Activated CD4-positive, alpha-beta T cell treated with anti-CD3 and anti-CD28 coated beads, Interleukin-2, amount 10 ng/mL, durations not matched to agents 24 days and 14 days (primary cell): ENCODE measurements around the gene SNX15. TPM values are rescaled to one million over a fixed set of nuclear protein-coding genes. Genes with fewer than 3 reads are reported as not detected.

Source experiments
- DNase-seq: peaks from one replicate; pipeline ENCODE4 v3.0.0; 2022
- H3K27ac Mint-ChIP-seq: one replicate; pipeline ENCODE4 v1.8.0; 2022; ENCODE audit warnings: mild to moderate bottlenecking, mixed read lengths
- H3K27me3 Mint-ChIP-seq: one replicate; pipeline ENCODE4 v1.8.0; 2022; ENCODE audit warnings: mixed read lengths
- H3K36me3 Mint-ChIP-seq: one replicate; pipeline ENCODE4 v1.8.0; 2022; ENCODE audit warnings: low read depth, mild to moderate bottlenecking, mixed read lengths
- H3K4me1 Mint-ChIP-seq: one replicate; pipeline ENCODE4 v1.8.0; 2021; ENCODE audit warnings: mixed read lengths
- H3K4me3 Mint-ChIP-seq: one replicate; pipeline ENCODE4 v1.8.0; 2022; ENCODE audit warnings: mild to moderate bottlenecking, moderate library complexity, mixed read lengths
- H3K9me3 Mint-ChIP-seq: one replicate; pipeline ENCODE4 v1.8.0; 2021; ENCODE audit warnings: mixed read lengths
- intact Hi-C: fragments of 100-400 bp; cut with micrococcal nuclease; formaldehyde crosslinking; loops from one replicate; pipeline ENCODE4 v1.15.1; 2023
- total RNA-seq: library from RNA; stranded (reverse); gene quantifications from 2 replicates; pipeline ENCODE4 v1.2.3, GENCODE V29; 2022

Gene SNX15
- total RNA-seq, 1 donor from 2014 or later = 17.9 TPM

DNA sequence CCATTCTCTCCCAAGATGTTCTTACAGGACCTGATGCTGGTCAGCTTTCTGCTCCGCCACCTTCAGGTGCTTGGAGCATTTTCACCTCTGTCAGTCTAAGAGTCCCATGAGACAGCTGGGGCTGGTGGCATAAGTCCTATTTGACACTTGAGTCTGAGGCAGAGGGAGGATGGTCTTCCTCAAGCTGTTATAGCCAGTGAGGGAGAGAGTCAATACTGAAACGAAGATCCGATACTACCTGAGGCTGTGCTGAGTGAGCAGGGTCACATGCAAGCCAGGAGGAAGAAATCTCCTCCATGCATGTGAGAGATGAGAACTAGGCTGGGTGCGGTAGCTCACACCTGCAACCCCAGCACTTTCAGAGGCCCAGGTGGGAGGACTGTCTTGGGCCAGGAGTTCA, 62.4 kb downstream of the SNX15 start:
- intact Hi-C loops = no loop called here
- no peaks in the 10 kb centered on the region for H3K9me3 Mint-ChIP-seq
- H3K27me3 Mint-ChIP-seq = no peaks in the 10 kb centered on the region
- no peak for DNase-seq
- peaks cover 13% of the 10 kb centered on the region for H3K4me1 Mint-ChIP-seq
- peaks cover 25% of the 10 kb centered on the region for H3K36me3 Mint-ChIP-seq
- H3K27ac Mint-ChIP-seq = no peak overlapping the region
- H3K4me3 Mint-ChIP-seq = no peak overlapping the region

Other genes with a start within 250 kb of the SNX15 start
- gene SF1, start 248.9 kb upstream of the SNX15 start, total RNA-seq = 522 and 525 TPM in 2 replicates
- 63.5 and 67.3 TPM in 2 replicates for gene MAP4K2, start 224.2 kb upstream of the SNX15 start, total RNA-seq
- gene MEN1, start 216.9 kb upstream of the SNX15 start, total RNA-seq = 36.7 and 39.1 TPM in 2 replicates
- gene CDC42BPG, start 182.8 kb upstream of the SNX15 start, total RNA-seq = 0.05 TPM in 2 replicates
- gene EHD1, start 148.8 kb upstream of the SNX15 start, total RNA-seq = 93.0 and 101 TPM in 2 replicates
- 22.5 and 23.1 TPM in 2 replicates for gene ATG2A, start 110.2 kb upstream of the SNX15 start, total RNA-seq
- 11.4 and 16.7 TPM in 2 replicates for gene PPP2R5B, start 102.8 kb upstream of the SNX15 start, total RNA-seq
- gene GPHA2, start 91.5 kb upstream of the SNX15 start, total RNA-seq = not detected in 2 replicates
- gene MAJIN, start 55.3 kb upstream of the SNX15 start, total RNA-seq = 0.71 TPM in 1 of 2 replicates, not detected in the other
- gene BATF2, start 30.5 kb upstream of the SNX15 start, total RNA-seq = 0.09 TPM in 1 of 2 replicates, not detected in the other
- gene ARL2, start 13.3 kb upstream of the SNX15 start, total RNA-seq = 78.8 and 87.9 TPM in 2 replicates
- 16.3 and 18.0 TPM in 2 replicates for gene SAC3D1, start 13.8 kb downstream of the SNX15 start, total RNA-seq
- gene NAALADL1, start 31.1 kb downstream of the SNX15 start, total RNA-seq = 12.5 and 13.0 TPM in 2 replicates
- gene CDCA5, start 56.6 kb downstream of the SNX15 start, total RNA-seq = 94.4 and 95.1 TPM in 2 replicates
- 33.3 and 34.7 TPM in 2 replicates for gene ZFPL1, start 56.8 kb downstream of the SNX15 start, total RNA-seq
- gene VPS51, start 68.8 kb downstream of the SNX15 start, total RNA-seq = 127 and 136 TPM in 2 replicates
- gene TM7SF2, start 84.4 kb downstream of the SNX15 start, total RNA-seq = 28.2 and 28.9 TPM in 2 replicates
- 17.1 and 18.1 TPM in 2 replicates for gene ZNHIT2, start 90.3 kb downstream of the SNX15 start, total RNA-seq
- gene FAU, start 94.7 kb downstream of the SNX15 start, total RNA-seq = 1,048 and 1,049 TPM in 2 replicates
- gene MRPL49, start 94.9 kb downstream of the SNX15 start, total RNA-seq = 78.1 and 81.4 TPM in 2 replicates
- 36.9 and 39.0 TPM in 2 replicates for gene SYVN1, start 107.1 kb downstream of the SNX15 start, total RNA-seq
- gene SPDYC, start 142.8 kb downstream of the SNX15 start, total RNA-seq = not detected in 2 replicates
- gene CAPN1, start 154.5 kb downstream of the SNX15 start, total RNA-seq = 87.1 and 96.5 TPM in 2 replicates
- gene POLA2, start 234.5 kb downstream of the SNX15 start, total RNA-seq = 77.4 and 82.8 TPM in 2 replicates